Adipocyte (in vitro differentiated cells): ENCODE data around the gene SPRR2E.
"Not testable (repeated sequence)": the region's sequence is repeated elsewhere in the genome, so short reads cannot be mapped to it uniquely, and the experiment has no call there.

Experiments
- DNase-seq: peaks from one replicate; pipeline ENCODE4 v3.0.0-alpha.2; 2015; ENCODE audit warnings: low read depth
- H3K27me3 ChIP-seq: replicated peaks from 2 replicates; pipeline ENCODE4 v1.7.0; 2013; ENCODE audit warnings: mild to moderate bottlenecking, low read length, moderate library complexity; ENCODE audit not compliant: control insufficient read depth, insufficient read depth
- H3K36me3 ChIP-seq: 2 replicates; pipeline ENCODE4 v1.7.0; 2013; ENCODE audit warnings: low read length, mild to moderate bottlenecking, moderate library complexity; ENCODE audit not compliant: control insufficient read depth, insufficient read depth, severe bottlenecking
- H3K4me1 ChIP-seq: 2 replicates; pipeline ENCODE4 v1.7.0; 2013; ENCODE audit warnings: mild to moderate bottlenecking, low read length, moderate library complexity; ENCODE audit not compliant: control insufficient read depth, insufficient read depth
- H3K4me3 ChIP-seq: 2 replicates; pipeline ENCODE4 v1.7.0; 2013; ENCODE audit warnings: mild to moderate bottlenecking, low read length, moderate library complexity
- H3K9ac ChIP-seq: 2 replicates; pipeline ENCODE4 v1.7.0; 2013; ENCODE audit warnings: mild to moderate bottlenecking, low read length, moderate library complexity
- H3K9me3 ChIP-seq: 2 replicates; pipeline ENCODE4 v1.7.0; 2013; ENCODE audit warnings: mild to moderate bottlenecking, low read length, moderate library complexity; ENCODE audit not compliant: control insufficient read depth

The SPRR2E gene

DNA sequence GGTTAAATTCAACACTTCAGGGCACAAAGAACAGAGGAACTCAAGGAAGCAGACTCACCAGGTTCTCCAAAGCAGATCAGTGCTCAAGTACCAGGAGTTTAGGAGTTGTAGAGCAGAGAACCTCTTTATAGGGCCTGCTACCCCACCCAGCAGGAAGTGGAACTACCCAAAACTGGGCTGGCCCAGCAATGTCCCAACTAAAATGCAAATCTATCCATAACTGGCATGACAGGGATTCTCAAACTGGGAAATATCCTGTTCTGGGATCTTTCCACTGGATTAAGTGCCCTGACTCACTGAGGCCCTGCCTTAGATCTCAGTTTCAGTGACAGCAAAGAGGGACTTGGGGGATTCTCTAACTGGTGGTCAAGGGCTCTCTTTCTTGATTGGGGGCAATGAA is at the start of gene SPRR2E:
Gene SPRR2E (minus strand): TSS at position 101 of the 400 bp plus-strand sequence. CDS start 775 bp downstream, outside the sequence.
- no peaks in the 10 kb centered on the region for H3K36me3 ChIP-seq
- no peak for DNase-seq
- H3K9ac ChIP-seq: no peak within 1 kb of the TSS

DNA sequence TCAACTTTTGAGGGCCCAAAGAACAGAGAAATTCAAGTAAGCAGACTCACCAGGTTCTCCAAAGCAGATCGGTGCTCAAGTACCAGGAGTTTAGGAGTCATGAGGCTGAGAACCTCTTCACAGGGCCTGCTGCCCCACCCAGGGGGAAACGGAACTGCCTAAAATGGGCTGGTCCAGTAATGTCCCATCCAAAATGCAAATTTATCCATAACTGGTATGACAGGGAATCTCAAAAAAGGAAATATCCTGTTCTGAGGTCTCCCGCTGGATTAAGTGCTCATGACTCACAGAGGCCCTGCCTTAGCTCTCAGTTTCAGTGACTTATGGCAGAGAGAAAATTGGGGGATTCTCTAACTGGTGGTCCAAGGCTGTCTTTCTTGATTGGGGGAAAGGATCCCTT is 47.1 kb upstream of the SPRR2E start:
- no peaks in the 10 kb centered on the region for H3K9me3 ChIP-seq
- no peaks in the 10 kb centered on the region for H3K4me1 ChIP-seq
- no peaks in the 10 kb centered on the region for H3K36me3 ChIP-seq
- H3K9ac ChIP-seq: no peak overlapping the region
- no peak for DNase-seq
- H3K27me3 ChIP-seq: no peaks in the 10 kb centered on the region
- no peak overlapping the region for H3K4me3 ChIP-seq

More for the DNA sequence above, at the start of gene SPRR2E:
- no peaks in the 10 kb centered on the region for H3K9me3 ChIP-seq
- H3K4me1 ChIP-seq: no peaks in the 10 kb centered on the region
- H3K4me3 ChIP-seq: no peak within 1 kb of the TSS
- no peaks in the 10 kb centered on the region for H3K27me3 ChIP-seq

- no peaks in the 10 kb centered on the region for H3K9me3 ChIP-seq
- H3K4me3 ChIP-seq: no peak overlapping the region
- no peak overlapping the region for H3K9ac ChIP-seq
- no peaks in the 10 kb centered on the region for H3K27me3 ChIP-seq
- H3K4me1 ChIP-seq: no peaks in the 10 kb centered on the region
- no peak for DNase-seq
- no peaks in the 10 kb centered on the region for H3K36me3 ChIP-seq
Observed at GRCh38 chr1:153140484-153140883, 46.2 kb upstream of the SPRR2E start.

- Histone ChIP-seq H3K9me3 (no peaks in the 10 kb centered on the region), H3K9ac (no peak overlapping the region), H3K4me1 (no peaks in the 10 kb centered on the region), H3K4me3 (no peak overlapping the region), H3K36me3 (no peaks in the 10 kb centered on the region), H3K27me3 (no peaks in the 10 kb centered on the region)
- no peak for DNase-seq
Observed at GRCh38 chr1:153133743-153134142, 39.4 kb upstream of the SPRR2E start.

DNA sequence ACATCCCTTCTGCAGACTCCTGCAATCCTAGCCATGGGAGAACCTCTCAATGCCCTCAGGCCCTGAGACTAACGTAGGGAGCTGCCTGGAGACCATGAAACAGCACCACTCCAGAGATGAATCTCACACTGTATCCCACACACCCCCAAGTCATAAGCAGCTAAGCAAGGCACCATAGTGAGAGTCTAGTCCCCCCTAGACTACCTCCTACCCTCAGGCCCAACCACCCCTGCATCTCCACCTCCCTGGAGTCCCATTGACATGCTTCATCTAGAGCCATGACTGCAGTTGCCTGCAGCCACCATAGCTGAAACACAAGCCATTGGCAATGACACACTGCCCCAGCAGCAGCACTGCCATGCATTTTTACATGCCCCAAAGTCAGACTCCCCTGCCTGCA is 38.9 kb upstream of the SPRR2E start:
- Histone ChIP-seq H3K9ac (no peak overlapping the region), H3K27me3 (no peaks in the 10 kb centered on the region), H3K36me3 (no peaks in the 10 kb centered on the region), H3K4me3 (no peak overlapping the region), H3K4me1 (no peaks in the 10 kb centered on the region), H3K9me3 (no peaks in the 10 kb centered on the region)
- no peak for DNase-seq

- H3K9me3 ChIP-seq, H3K4me3 ChIP-seq, H3K36me3 ChIP-seq, H3K27me3 ChIP-seq, H3K4me1 ChIP-seq, DNase-seq, H3K9ac ChIP-seq: not testable (repeated sequence)
Observed at GRCh38 chr1:153128688-153129087, 34.4 kb upstream of the SPRR2E start.

- H3K4me1 ChIP-seq: peaks cover 4% of the 10 kb centered on the region
- H3K27me3 ChIP-seq: no peaks in the 10 kb centered on the region
- peaks cover 9% of the 10 kb centered on the region for H3K9me3 ChIP-seq
- no peaks in the 10 kb centered on the region for H3K36me3 ChIP-seq
- no peak overlapping the region for H3K4me3 ChIP-seq
- no peak for DNase-seq
- no peak overlapping the region for H3K9ac ChIP-seq
Observed at GRCh38 chr1:153127296-153127695, 33.0 kb upstream of the SPRR2E start.

GRCh38 chr1:153125536-153125935 is 31.2 kb upstream of the SPRR2E start:
- H3K9me3 ChIP-seq: peaks cover 9% of the 10 kb centered on the region
- H3K9ac ChIP-seq: no peak overlapping the region
- no peaks in the 10 kb centered on the region for H3K36me3 ChIP-seq
- no peak overlapping the region for H3K4me3 ChIP-seq
- no peaks in the 10 kb centered on the region for H3K27me3 ChIP-seq
- H3K4me1 ChIP-seq: peaks cover 4% of the 10 kb centered on the region
- DNase-seq: no peak

DNA sequence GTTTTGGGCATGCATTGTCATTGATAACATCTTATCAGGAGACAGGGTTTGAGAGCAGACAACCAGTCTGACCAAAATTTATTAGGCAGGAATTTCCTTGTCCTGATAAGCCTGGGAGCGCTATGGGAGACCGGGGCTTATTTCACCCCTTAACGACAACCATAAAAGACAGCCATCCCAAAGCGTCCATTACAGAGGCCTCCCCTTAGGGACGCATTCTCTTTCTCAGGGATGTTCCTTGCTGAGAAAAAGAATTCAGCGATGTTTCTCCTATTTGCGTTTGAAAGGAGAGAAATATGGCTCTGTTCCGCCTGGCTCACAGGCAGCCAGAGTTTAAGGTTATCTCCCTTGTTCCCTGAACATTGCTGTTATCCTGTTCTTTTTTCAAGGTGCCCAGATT is 29.5 kb upstream of the SPRR2E start:
- H3K4me1 ChIP-seq, H3K27me3 ChIP-seq, DNase-seq, H3K9me3 ChIP-seq, H3K4me3 ChIP-seq, H3K36me3 ChIP-seq, H3K9ac ChIP-seq: not testable (repeated sequence)

DNA sequence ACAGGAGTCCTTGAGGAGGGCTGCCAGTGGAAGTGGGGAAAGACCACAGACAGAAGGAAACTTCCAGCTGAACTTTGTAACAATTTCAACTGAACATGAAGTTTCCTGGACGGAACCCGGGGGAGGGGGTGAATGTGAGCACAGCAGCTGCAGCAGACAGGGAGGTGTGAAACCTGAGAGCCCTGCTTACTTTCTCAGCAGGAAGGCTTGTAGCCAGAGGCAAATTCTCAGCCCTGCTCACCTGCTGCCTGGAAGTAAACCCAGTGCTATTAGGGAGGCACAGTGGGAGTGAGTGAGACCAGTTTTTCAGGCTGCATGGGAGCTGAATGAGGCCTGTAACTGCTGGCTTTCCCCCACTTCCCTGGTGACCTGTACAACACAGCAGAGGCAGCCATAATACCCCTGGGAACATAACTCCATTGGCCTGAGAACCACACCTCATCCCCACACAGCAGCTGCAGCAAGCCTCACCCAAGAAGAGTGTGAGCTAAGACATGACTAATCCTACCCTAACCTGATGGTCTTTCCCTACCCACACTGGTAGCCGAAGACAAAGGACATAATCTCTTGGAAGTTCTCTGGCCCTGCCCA is 28.6 kb upstream of the SPRR2E start:
- no peak for DNase-seq
- H3K36me3 ChIP-seq: no peaks in the 10 kb centered on the region

DNA sequence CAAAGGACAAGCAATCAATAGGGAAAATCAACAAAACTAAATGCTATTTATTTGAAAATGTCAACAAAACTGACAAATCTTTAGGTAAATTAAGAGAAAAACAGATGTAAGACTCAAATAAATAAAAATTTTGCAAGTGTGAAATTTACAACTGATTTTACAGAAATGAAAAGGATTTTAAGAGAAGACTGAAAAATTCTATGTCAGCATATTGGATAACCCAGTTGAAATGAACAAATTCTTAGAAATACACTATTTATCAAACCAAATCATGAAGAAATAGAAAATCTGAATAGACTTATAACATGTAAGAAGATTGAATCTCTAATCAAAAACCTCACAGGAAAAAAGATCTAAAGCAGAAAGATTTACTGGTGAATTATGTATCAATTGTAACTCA is 26.6 kb upstream of the SPRR2E start:
- Histone ChIP-seq H3K9me3 (peaks cover 5% of the 10 kb centered on the region), H3K4me3 (no peak overlapping the region), H3K36me3 (no peaks in the 10 kb centered on the region), H3K27me3 (no peaks in the 10 kb centered on the region), H3K4me1 (peaks cover 4% of the 10 kb centered on the region), H3K9ac (no peak overlapping the region)
- no peak for DNase-seq

More for the DNA sequence above, 28.6 kb upstream of the SPRR2E start:
- Histone ChIP-seq H3K9ac (no peak overlapping the region), H3K9me3 (peaks cover 9% of the 10 kb centered on the region), H3K4me1 (peaks cover 4% of the 10 kb centered on the region), H3K4me3 (no peak overlapping the region), H3K27me3 (no peaks in the 10 kb centered on the region)

- no peak for DNase-seq
- Histone ChIP-seq H3K36me3 (no peaks in the 10 kb centered on the region), H3K9ac (no peak overlapping the region), H3K9me3 (no peaks in the 10 kb centered on the region), H3K4me1 (peaks cover 4% of the 10 kb centered on the region), H3K27me3 (peaks cover 2% of the 10 kb centered on the region), H3K4me3 (no peak overlapping the region)
Observed at GRCh38 chr1:153119491-153119971, 25.2 kb upstream of the SPRR2E start.
